IPS-20b (cell line): ENCODE results near the gene SHC3.

Experiments
- H3K27ac ChIP-seq: one replicate; pipeline ENCODE4 v1.5.1; 2013; ENCODE audit warnings: low read length
- H3K27me3 ChIP-seq: 2 replicates; pipeline ENCODE4 v1.6.1; 2013; ENCODE audit warnings: mild to moderate bottlenecking, low read length, inconsistent platforms; ENCODE audit not compliant: insufficient read depth
- H3K36me3 ChIP-seq: 2 replicates; pipeline ENCODE4 v1.6.1; 2013; ENCODE audit warnings: low read depth, mild to moderate bottlenecking, inconsistent platforms, low read length, moderate library complexity; ENCODE audit not compliant: insufficient read depth
- H3K4me1 ChIP-seq: 2 replicates; pipeline ENCODE4 v1.6.1; 2013; ENCODE audit warnings: mild to moderate bottlenecking, control low read depth, inconsistent platforms, low read length, moderate library complexity; ENCODE audit not compliant: insufficient read depth
- H3K4me3 ChIP-seq: 2 replicates; pipeline ENCODE4 v1.5.1; 2013; ENCODE audit warnings: mild to moderate bottlenecking, low read length, inconsistent platforms
- H3K9ac ChIP-seq: 2 replicates; pipeline ENCODE4 v1.6.1; 2013; ENCODE audit warnings: low read depth, mild to moderate bottlenecking, inconsistent platforms, low read length, moderate library complexity
- H3K9me3 ChIP-seq: 2 replicates; pipeline ENCODE4 v1.6.1; 2013; ENCODE audit warnings: mild to moderate bottlenecking, low read depth, low read length, inconsistent platforms; ENCODE audit not compliant: insufficient read depth

Gene SHC3

DNA sequence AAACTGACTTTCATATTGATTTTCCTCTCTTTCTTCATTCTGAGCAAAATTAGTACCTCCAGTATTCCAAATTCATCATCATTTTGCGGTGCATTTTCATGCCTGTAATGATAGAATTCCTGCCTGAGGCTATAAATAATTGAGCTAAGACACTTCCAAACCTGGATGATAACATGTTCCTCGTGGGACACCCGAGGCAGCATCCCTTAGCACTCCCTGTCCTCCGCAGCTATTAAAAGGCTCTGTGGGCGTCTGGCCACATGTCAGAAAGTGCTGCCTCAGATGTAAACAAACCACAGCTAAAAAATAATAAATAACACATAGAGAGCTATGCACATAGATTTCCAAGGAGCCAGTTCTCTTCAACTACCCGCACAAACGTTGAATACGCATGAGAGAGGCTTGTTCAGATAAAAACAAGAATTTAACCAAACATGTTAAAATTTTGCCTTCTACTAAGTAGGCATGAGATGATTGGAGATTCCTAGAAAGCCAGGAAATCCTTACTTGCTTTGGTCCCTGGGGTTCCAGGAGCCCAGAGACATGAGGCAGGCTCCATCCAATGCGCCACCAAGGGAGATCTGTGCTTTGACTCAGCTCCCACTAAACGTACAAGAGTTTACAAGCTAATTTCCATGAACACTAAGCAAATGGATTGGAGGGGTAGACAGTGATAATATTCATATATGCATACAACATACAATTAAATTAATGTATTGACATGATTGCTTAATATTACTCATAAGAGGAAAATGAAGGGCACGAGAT, 82.7 kb downstream of the SHC3 start:
- Histone ChIP-seq H3K4me3 (no peak overlapping the region), H3K9ac (no peak overlapping the region), H3K27ac (no peak overlapping the region), H3K4me1 (0 out of 2 replicates have a peak, but pooled peaks cover 3% of the 10 kb centered on the region), H3K36me3 (no peaks in the 10 kb centered on the region), H3K27me3 (no peaks in the 10 kb centered on the region), H3K9me3 (no peaks in the 10 kb centered on the region)

DNA sequence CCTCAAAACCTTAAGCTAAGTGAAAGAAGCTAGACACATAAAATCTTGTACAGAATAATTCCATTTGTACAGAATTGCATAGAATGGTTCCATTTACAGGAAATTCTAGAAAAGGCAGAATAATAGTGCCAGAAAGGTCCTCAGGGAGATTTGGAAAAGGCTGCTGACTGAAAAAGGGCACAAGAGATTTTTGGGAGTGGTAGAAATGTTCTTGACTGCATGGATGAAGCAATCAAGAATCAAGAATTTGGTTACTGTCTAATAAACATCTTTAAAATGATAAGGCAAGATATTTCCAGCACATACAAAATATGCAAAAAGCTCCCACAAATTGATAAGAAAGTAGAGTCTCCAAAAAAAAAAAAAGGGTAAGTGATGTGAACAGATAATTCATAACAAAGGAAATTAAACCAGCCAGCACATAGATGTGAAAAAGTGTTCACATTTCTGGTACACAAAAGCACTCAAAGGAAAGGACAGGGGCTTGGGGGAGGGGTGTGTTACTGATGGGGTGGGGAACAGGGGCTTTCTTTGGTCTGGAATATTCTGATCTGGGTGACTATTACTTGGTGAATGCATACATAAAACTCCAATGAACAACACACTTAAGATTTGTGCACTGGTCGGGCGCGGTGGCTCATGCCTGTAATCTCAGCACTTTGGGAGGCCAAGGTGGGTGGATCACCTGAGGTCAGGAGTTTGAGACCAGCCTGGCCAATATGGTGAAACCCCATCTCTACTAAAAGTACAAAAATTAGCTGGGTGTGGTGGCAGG, 85.2 kb downstream of the SHC3 start:
- no peak overlapping the region for H3K27ac ChIP-seq
- no peaks in the 10 kb centered on the region for H3K9me3 ChIP-seq
- no peaks in the 10 kb centered on the region for H3K27me3 ChIP-seq
- 0 out of 2 replicates have a peak, but pooled peaks cover 3% of the 10 kb centered on the region for H3K4me1 ChIP-seq
- no peak overlapping the region for H3K4me3 ChIP-seq
- no peak overlapping the region for H3K9ac ChIP-seq
- no peaks in the 10 kb centered on the region for H3K36me3 ChIP-seq

DNA sequence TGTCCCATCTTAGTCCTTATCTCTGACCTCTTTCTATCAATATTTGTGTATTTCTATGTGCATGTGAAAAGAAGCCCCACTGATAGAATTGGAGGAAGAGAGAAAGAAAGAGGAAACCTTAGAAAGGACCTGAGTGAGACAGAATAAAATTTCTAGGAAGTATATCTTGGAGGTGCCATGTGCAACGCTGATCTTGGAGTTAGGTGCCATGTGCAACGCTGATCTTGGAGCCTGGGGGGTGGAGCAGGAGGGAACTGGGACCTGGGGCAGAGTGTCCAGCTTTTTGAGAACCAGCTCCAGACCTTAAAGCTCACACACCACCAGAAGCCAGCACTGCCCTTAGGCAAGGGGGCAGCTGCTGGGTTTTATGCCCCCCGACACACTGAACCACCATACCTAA, 89.4 kb downstream of the SHC3 start:
- H3K27ac ChIP-seq: no peak overlapping the region
- no peaks in the 10 kb centered on the region for H3K9me3 ChIP-seq
- no peaks in the 10 kb centered on the region for H3K4me1 ChIP-seq
- no peak overlapping the region for H3K4me3 ChIP-seq
- no peak overlapping the region for H3K9ac ChIP-seq
- H3K27me3 ChIP-seq: no peaks in the 10 kb centered on the region
- no peaks in the 10 kb centered on the region for H3K36me3 ChIP-seq

DNA sequence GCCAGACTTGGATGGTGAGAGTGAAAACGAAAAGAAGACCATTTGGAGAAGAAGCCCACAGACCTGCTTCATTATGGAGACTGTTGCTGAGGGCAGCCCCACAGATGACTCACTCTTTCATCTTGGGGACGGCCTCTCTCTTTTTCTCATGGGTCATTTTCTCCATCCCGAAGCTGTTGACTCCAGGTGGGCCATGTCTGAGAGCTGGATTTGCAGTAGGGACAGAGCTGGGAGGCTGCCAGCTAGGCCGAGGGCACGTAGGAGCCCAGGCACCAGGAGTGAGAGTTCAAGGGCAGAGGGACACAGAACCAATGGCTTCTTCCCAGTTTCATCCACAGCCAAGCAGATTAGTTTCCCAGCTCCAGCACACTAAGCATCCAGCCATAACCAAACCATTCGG, 95.0 kb downstream of the SHC3 start:
- Histone ChIP-seq H3K27me3 (no peaks in the 10 kb centered on the region), H3K27ac (no peak overlapping the region), H3K9ac (no peak overlapping the region), H3K9me3 (no peaks in the 10 kb centered on the region), H3K4me3 (no peak overlapping the region), H3K4me1 (no peaks in the 10 kb centered on the region), H3K36me3 (no peaks in the 10 kb centered on the region)

GRCh38 chr9:89080193-89080592, 98.4 kb downstream of the SHC3 start:
- Histone ChIP-seq H3K9ac (no peak overlapping the region), H3K4me3 (no peak overlapping the region), H3K27ac (no peak overlapping the region), H3K36me3 (no peaks in the 10 kb centered on the region), H3K27me3 (no peaks in the 10 kb centered on the region), H3K9me3 (no peaks in the 10 kb centered on the region), H3K4me1 (no peaks in the 10 kb centered on the region)

- Histone ChIP-seq H3K27me3 (no peaks in the 10 kb centered on the region), H3K27ac (no peak overlapping the region), H3K9me3 (no peaks in the 10 kb centered on the region), H3K9ac (no peak overlapping the region), H3K4me1 (no peaks in the 10 kb centered on the region), H3K4me3 (no peak overlapping the region), H3K36me3 (no peaks in the 10 kb centered on the region)
These were observed 99.2 kb downstream of the SHC3 start for GRCh38 chr9:89079391-89079790.

- Histone ChIP-seq H3K4me1 (no peaks in the 10 kb centered on the region), H3K9me3 (no peaks in the 10 kb centered on the region), H3K27ac (no peak overlapping the region)
These were observed 99.8 kb downstream of the SHC3 start for GRCh38 chr9:89078860-89079259.

GRCh38 chr9:89078421-89078820, 100.2 kb downstream of the SHC3 start:
- no peaks in the 10 kb centered on the region for H3K9me3 ChIP-seq
- no peak overlapping the region for H3K9ac ChIP-seq
- no peaks in the 10 kb centered on the region for H3K36me3 ChIP-seq
- H3K4me1 ChIP-seq: no peaks in the 10 kb centered on the region
- H3K27me3 ChIP-seq: no peaks in the 10 kb centered on the region
- H3K4me3 ChIP-seq: no peak overlapping the region
- H3K27ac ChIP-seq: no peak overlapping the region

More at GRCh38 chr9:89078860-89079259, 99.8 kb downstream of the SHC3 start:
- Histone ChIP-seq H3K4me3 (no peak overlapping the region), H3K27me3 (no peaks in the 10 kb centered on the region), H3K36me3 (no peaks in the 10 kb centered on the region), H3K9ac (no peak overlapping the region)

- no peaks in the 10 kb centered on the region for H3K4me1 ChIP-seq
- H3K9me3 ChIP-seq: no peaks in the 10 kb centered on the region
- no peak overlapping the region for H3K27ac ChIP-seq
- no peak overlapping the region for H3K9ac ChIP-seq
- no peaks in the 10 kb centered on the region for H3K27me3 ChIP-seq
- no peaks in the 10 kb centered on the region for H3K36me3 ChIP-seq
- no peak overlapping the region for H3K4me3 ChIP-seq
These were observed 101.1 kb downstream of the SHC3 start for GRCh38 chr9:89077519-89077918.

DNA sequence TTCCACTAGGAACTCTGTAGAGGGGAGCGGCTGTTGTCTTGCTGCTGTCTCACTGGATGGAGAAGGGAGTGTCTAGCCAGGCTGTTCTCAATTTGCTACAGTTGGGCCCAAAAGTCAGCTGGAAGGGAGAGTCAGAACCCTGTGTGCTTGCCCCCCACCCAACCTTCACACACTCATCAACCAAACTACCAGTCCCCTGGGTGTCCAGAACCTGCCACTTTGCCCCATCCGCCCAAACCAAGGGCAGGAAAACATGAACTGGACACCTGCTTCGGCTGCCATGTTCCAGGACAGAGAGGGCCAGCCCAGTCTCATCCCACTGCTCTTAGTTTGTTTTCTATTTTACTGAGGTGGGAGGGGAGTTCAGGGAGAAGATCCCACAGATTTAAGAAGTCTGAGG, 105.2 kb downstream of the SHC3 start:
- no peaks in the 10 kb centered on the region for H3K36me3 ChIP-seq
- no peaks in the 10 kb centered on the region for H3K27me3 ChIP-seq
- H3K9me3 ChIP-seq: no peaks in the 10 kb centered on the region
- H3K4me1 ChIP-seq: no peaks in the 10 kb centered on the region
- H3K9ac ChIP-seq: no peak overlapping the region
- no peak overlapping the region for H3K27ac ChIP-seq
- H3K4me3 ChIP-seq: no peak overlapping the region

DNA sequence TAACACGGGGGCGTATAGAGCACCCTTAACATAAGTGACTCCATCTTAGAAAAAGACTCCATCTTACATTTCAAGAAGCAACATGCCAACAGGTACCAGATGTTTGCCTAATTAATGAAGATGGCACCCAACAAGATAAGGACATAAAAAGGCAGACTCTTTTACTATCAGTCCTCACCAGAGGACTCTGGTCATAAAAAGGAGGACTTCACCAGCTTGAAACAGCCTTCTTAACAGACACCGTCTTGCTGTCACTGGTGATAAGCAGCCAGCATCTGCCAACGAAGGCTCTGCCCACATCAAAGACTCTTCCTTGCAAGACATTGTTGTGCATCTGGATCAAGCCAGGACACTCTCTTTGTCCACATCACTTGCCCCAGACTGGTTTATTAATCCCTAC, 107.0 kb downstream of the SHC3 start:
- no peak overlapping the region for H3K27ac ChIP-seq
- H3K27me3 ChIP-seq: no peaks in the 10 kb centered on the region
- no peaks in the 10 kb centered on the region for H3K4me1 ChIP-seq
- no peaks in the 10 kb centered on the region for H3K36me3 ChIP-seq
- H3K4me3 ChIP-seq: no peak overlapping the region
- no peak overlapping the region for H3K9ac ChIP-seq
- H3K9me3 ChIP-seq: no peaks in the 10 kb centered on the region

GRCh38 chr9:89066835-89067234, 111.8 kb downstream of the SHC3 start:
- Histone ChIP-seq H3K9me3 (no peaks in the 10 kb centered on the region), H3K4me3 (no peak overlapping the region), H3K4me1 (no peaks in the 10 kb centered on the region), H3K27ac (no peak overlapping the region), H3K9ac (no peak overlapping the region), H3K27me3 (no peaks in the 10 kb centered on the region), H3K36me3 (no peaks in the 10 kb centered on the region)
